GM12872 (cell line): Measurements from ENCODE around the gene GATAD2B.

Experiments
- CTCF ChIP-seq: IDR thresholded peaks from 3 replicates; pipeline ENCODE4 v1.5.1; 2011; ENCODE audit warnings: low read depth, mild to moderate bottlenecking, low read length, moderate library complexity; ENCODE audit not compliant: insufficient read depth

GATAD2B gene

GRCh38 chr1:153872331-153872730, 50.4 kb downstream of the GATAD2B start:
- no peak for TF ChIP-seq CTCF

GRCh38 chr1:153869486-153869885, 53.3 kb downstream of the GATAD2B start:
- no peak for TF ChIP-seq CTCF

GRCh38 chr1:153866045-153866850, 56.5 kb downstream of the GATAD2B start:
- no peak for TF ChIP-seq CTCF

- no peak for TF ChIP-seq CTCF
These were observed 62.5 kb downstream of the GATAD2B start for GRCh38 chr1:153860285-153860684.

GRCh38 chr1:153857505-153857904, 65.3 kb downstream of the GATAD2B start:
- TF ChIP-seq CTCF = no peak

GRCh38 chr1:153856763-153857162, 66.0 kb downstream of the GATAD2B start:
- TF ChIP-seq CTCF = no peak

- no peak for TF ChIP-seq CTCF
These were observed 70.6 kb downstream of the GATAD2B start for GRCh38 chr1:153852170-153852569.
